ENCODE data around the gene KIF21A. TPM values are rescaled to one million over a fixed set of nuclear protein-coding genes. Genes with fewer than 3 reads are reported as not detected.

The KIF21A gene
- total and polyA plus RNA-seq, 2 of the 13 experiments (the other 11 are each of a cell fraction or from before 2014, with no cell fraction given): 20.6 to 39.7 TPM

- H4K20me1 ChIP-seq (ENCODE audit: insufficient read depth, low read length): 0 out of 2 replicates have a peak, but pooled peaks cover 2% of the 10 kb centered on the region
- DNase-seq (ENCODE audit: low spot score) (no peak), ATAC-seq (no peak), FAIRE-seq (no peak)
- H2AFZ ChIP-seq (ENCODE audit: low read length): no peak overlapping the region
- H3K4me1 ChIP-seq (ENCODE audit: insufficient read depth, low read length): peaks cover 38% of the 10 kb centered on the region
- H3K27me3 ChIP-seq (ENCODE audit: control insufficient read depth in 1 of 2, insufficient read depth in 2 of 2, low read length in 2 of 2): no peaks in the 10 kb centered on the region; a peak in 1 of 5 replicates
- no peaks in the 10 kb centered on the region for H3K36me3 ChIP-seq (replicated peaks in 1 of 2; ENCODE audit: control insufficient read depth in 1 of 2, insufficient read depth in 2 of 2, low read length in 2 of 2)
- no peaks in the 10 kb centered on the region for H3K9me3 ChIP-seq (ENCODE audit: low read length)
- WGBS (ENCODE audit: low lambda C conversion rate): 38% methylated on average over 2 of the region's 2 CpGs
- peak overlapping the region; percentile 95 for H3K9ac ChIP-seq (ENCODE audit: insufficient read depth, low read depth, low read length)
- no peak for TF ChIP-seq CCDC6 (CRISPR knock-in tag; IDR thresholded peaks at IDR 0.05)
- no peak for TF ChIP-seq ZNF816 (CRISPR knock-in tag; IDR thresholded peaks at IDR 0.05; ENCODE audit: borderline replicate concordance)
- TF ChIP-seq, protein P1, sequence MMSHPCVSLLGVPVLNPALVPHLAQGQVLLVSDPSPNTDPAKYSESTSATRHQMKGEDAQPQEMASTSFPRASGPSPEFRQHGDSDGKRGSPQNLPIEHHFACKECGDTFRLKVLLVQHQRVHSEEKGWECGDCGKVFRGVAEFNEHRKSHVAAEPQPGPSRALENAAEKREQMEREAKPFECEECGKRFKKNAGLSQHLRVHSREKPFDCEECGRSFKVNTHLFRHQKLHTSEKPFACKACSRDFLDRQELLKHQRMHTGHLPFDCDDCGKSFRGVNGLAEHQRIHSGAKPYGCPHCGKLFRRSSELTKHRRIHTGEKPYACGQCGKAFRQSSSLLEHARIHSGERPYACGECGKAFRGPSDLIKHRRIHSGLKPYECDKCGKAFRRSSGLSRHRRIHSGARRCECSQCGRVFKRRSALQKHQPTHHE (CRISPR knock-in tag; IDR thresholded peaks at IDR 0.05; ENCODE audit: borderline replicate concordance): no peak
- no peak for TF ChIP-seq ESRRA (CRISPR knock-in tag; IDR thresholded peaks at IDR 0.05; ENCODE audit: low read depth)
- TF ChIP-seq ZMYM3 (CRISPR knock-in tag; IDR thresholded peaks at IDR 0.05): no peak
- TF ChIP-seq SAFB2 (CRISPR knock-in tag; IDR thresholded peaks at IDR 0.05; ENCODE audit: borderline replicate concordance, low read depth): no peak
- TF ChIP-seq, protein P2, sequence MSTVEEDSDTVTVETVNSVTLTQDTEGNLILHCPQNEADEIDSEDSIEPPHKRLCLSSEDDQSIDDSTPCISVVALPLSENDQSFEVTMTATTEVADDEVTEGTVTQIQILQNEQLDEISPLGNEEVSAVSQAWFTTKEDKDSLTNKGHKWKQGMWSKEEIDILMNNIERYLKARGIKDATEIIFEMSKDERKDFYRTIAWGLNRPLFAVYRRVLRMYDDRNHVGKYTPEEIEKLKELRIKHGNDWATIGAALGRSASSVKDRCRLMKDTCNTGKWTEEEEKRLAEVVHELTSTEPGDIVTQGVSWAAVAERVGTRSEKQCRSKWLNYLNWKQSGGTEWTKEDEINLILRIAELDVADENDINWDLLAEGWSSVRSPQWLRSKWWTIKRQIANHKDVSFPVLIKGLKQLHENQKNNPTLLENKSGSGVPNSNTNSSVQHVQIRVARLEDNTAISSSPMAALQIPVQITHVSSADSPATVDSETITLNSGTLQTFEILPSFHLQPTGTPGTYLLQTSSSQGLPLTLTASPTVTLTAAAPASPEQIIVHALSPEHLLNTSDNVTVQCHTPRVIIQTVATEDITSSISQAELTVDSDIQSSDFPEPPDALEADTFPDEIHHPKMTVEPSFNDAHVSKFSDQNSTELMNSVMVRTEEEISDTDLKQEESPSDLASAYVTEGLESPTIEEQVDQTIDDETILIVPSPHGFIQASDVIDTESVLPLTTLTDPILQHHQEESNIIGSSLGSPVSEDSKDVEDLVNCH (CRISPR knock-in tag; IDR thresholded peaks at IDR 0.05): no peak
- no peak for TF ChIP-seq SSRP1 (CRISPR knock-in tag; IDR thresholded peaks at IDR 0.05)
- no peak for TF ChIP-seq ZNF569 (CRISPR knock-in tag; IDR thresholded peaks at IDR 0.05; ENCODE audit: borderline replicate concordance)
- TF ChIP-seq ZBTB2 (CRISPR knock-in tag; IDR thresholded peaks at IDR 0.05; ENCODE audit: low read depth): no peak
- TF ChIP-seq, protein P3, sequence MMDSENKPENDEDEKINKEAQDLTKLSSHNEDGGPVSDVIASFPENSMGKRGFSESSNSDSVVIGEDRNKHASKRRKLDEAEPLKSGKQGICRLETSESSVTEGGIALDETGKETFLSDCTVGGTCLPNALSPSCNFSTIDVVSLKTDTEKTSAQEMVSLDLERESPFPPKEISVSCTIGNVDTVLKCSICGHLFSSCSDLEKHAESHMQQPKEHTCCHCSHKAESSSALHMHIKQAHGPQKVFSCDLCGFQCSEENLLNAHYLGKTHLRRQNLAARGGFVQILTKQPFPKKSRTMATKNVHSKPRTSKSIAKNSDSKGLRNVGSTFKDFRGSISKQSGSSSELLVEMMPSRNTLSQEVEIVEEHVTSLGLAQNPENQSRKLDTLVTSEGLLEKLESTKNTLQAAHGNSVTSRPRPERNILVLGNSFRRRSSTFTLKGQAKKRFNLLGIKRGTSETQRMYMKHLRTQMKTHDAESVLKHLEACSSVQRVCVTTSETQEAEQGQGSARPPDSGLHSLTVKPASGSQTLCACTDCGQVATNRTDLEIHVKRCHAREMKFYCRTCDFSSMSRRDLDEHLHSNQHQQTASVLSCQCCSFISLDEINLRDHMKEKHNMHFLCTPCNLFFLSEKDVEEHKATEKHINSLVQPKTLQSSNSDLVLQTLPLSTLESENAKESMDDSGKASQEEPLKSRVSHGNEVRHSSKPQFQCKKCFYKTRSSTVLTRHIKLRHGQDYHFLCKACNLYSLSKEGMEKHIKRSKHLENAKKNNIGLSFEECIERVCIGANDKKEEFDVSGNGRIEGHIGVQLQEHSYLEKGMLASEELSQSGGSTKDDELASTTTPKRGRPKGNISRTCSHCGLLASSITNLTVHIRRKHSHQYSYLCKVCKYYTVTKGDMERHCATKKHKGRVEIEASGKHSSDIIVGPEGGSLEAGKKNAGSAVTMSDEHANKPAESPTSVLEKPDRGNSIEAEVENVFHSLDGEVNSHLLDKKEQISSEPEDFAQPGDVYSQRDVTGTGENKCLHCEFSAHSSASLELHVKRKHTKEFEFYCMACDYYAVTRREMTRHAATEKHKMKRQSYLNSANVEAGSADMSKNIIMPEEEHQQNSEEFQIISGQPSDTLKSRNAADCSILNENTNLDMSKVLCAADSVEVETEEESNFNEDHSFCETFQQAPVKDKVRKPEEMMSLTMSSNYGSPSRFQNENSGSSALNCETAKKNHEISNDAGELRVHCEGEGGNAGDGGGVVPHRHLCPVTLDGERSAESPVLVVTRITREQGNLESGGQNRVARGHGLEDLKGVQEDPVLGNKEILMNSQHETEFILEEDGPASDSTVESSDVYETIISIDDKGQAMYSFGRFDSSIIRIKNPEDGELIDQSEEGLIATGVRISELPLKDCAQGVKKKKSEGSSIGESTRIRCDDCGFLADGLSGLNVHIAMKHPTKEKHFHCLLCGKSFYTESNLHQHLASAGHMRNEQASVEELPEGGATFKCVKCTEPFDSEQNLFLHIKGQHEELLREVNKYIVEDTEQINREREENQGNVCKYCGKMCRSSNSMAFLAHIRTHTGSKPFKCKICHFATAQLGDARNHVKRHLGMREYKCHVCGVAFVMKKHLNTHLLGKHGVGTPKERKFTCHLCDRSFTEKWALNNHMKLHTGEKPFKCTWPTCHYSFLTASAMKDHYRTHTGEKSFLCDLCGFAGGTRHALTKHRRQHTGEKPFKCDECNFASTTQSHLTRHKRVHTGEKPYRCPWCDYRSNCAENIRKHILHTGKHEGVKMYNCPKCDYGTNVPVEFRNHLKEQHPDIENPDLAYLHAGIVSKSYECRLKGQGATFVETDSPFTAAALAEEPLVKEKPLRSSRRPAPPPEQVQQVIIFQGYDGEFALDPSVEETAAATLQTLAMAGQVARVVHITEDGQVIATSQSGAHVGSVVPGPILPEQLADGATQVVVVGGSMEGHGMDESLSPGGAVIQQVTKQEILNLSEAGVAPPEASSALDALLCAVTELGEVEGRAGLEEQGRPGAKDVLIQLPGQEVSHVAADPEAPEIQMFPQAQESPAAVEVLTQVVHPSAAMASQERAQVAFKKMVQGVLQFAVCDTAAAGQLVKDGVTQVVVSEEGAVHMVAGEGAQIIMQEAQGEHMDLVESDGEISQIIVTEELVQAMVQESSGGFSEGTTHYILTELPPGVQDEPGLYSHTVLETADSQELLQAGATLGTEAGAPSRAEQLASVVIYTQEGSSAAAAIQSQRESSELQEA (CRISPR knock-in tag; IDR thresholded peaks at IDR 0.05; ENCODE audit: not compliant biosample characterization): no peak
- intact Hi-C loops (cut with micrococcal nuclease; ENCODE audit: unreplicated experiment): loop anchor here (5.0 kb wide), 2 partner anchors 97 to 662 kb away; no protein-coding TSS in a partner anchor
- peak overlapping the region; percentile 73 to 95 (median 93); a peak in 5 of 6 replicates for H3K4me3 ChIP-seq (replicated peaks in 1 of 3; ENCODE audit: insufficient read depth in 1 of 3, low read depth in 2 of 3, low read length in 3 of 3)
- in situ Hi-C loops (cut with HindIII; ENCODE audit: extremely low pct_ligation_motif_present, low pct_unique_long_range_greater_than_20kb): no loop called here
- ChIA-PET CTCF (ENCODE audit: low intra/inter-chr PET ratio, low total read pairs) (no interaction called here), POLR2A (interaction anchor here (1.2 to 1.3 kb wide), 2 partner anchors 13 to 23 kb away, joined by 3 to 4 read pairs; no protein-coding TSS in a partner anchor)
- peaks cover 63% of the 10 kb centered on the region for H3K79me2 ChIP-seq (ENCODE audit: insufficient read depth, low read length)
- no TSS peak for BruUV-seq (replicated peaks)
- peak overlapping the region; percentile 100 for H3K27ac ChIP-seq (ENCODE audit: extremely low read length, insufficient read depth, low read length)
- peak overlapping the region; percentile 87 for H3K4me2 ChIP-seq (ENCODE audit: low read depth, low read length)
Observed at GRCh38 chr12:39440781-39441180, 2.1 kb downstream of the KIF21A start.
